ENCODE measurements around the gene TRAPPC5.

TRAPPC5 gene

GRCh38 chr19:7636691-7637373 is 43.8 kb upstream of the TRAPPC5 start, which contains the start of gene STXBP2:
Gene STXBP2, plus strand, starts transcription at chr19:7637110. Its CDS starts 40 bp downstream, at chr19:7637150.
- H3K4me3 ChIP-seq (ENCODE audit: low read depth, low read length) = peak within 1 kb of the TSS; percentile 66
- TF ChIP-seq CTCF (IDR thresholded peaks at IDR 0.05; ENCODE audit: borderline replicate concordance, insufficient read depth, low read depth, low read length) = peak; percentile 26; the same call in 1 of the 2 replicates

GRCh38 chr19:7637374-7638256 is 43.0 kb upstream of the TRAPPC5 start:
- peak overlapping the region; percentile 66 for H3K4me3 ChIP-seq (ENCODE audit: low read depth, low read length)
- no peak for TF ChIP-seq CTCF (IDR thresholded peaks at IDR 0.05; ENCODE audit: borderline replicate concordance, insufficient read depth, low read depth, low read length)

GRCh38 chr19:7638802-7639465 is 41.7 kb upstream of the TRAPPC5 start:
- no peak for TF ChIP-seq CTCF (IDR thresholded peaks at IDR 0.05; ENCODE audit: borderline replicate concordance, insufficient read depth, low read depth, low read length)
- no peak overlapping the region for H3K4me3 ChIP-seq (ENCODE audit: low read depth, low read length)

- H3K4me3 ChIP-seq (ENCODE audit: low read depth, low read length) = no peak overlapping the region
- no peak for TF ChIP-seq CTCF (IDR thresholded peaks at IDR 0.05; ENCODE audit: borderline replicate concordance, insufficient read depth, low read depth, low read length)
These were observed 40.7 kb upstream of the TRAPPC5 start for GRCh38 chr19:7639863-7640348.

- H3K4me3 ChIP-seq (ENCODE audit: low read depth, low read length) = no peak overlapping the region
- TF ChIP-seq CTCF (IDR thresholded peaks at IDR 0.05; ENCODE audit: borderline replicate concordance, insufficient read depth, low read depth, low read length) = no peak
These were observed 39.8 kb upstream of the TRAPPC5 start for GRCh38 chr19:7640803-7641202.

GRCh38 chr19:7641290-7642276 is 39.0 kb upstream of the TRAPPC5 start:
- H3K4me3 ChIP-seq (ENCODE audit: low read depth, low read length) = no peak overlapping the region
- TF ChIP-seq CTCF (IDR thresholded peaks at IDR 0.05; ENCODE audit: borderline replicate concordance, insufficient read depth, low read depth, low read length) = no peak
